ENCODE results near the gene EBLN1.

The EBLN1 gene

DNA sequence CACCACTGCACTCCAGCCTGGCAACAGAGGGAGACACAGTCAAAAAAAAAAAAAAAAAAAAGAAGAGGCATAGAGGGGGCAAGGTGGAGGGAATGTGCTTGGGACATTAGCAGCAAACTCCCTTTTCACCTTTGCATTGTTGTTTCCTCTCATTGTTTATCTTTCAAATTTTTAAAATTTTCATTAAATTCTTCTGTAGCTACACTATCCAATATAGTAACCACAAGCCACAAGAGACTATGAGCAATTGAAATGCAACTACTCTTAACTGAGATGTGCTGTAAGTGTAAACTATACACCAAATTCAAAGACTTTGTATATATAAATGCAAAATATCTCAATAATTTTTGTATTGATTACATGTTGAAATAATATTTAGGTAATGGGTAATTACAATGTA, 43.4 kb downstream of the EBLN1 start:
- H3K36me3 ChIP-seq (ENCODE audit: low read length), result no peaks in the 10 kb centered on the region
- H3K9me3 ChIP-seq (ENCODE audit: insufficient read depth, low read length), result 0 out of 2 replicates have a peak, but pooled peaks cover 4% of the 10 kb centered on the region
- H3K4me2 ChIP-seq (ENCODE audit: low read depth, low read length, poor library complexity, severe bottlenecking), result no peak overlapping the region
- H3K9ac ChIP-seq (ENCODE audit: low read length), result no peak overlapping the region
- no peaks in the 10 kb centered on the region for H3K9me2 ChIP-seq (replicated peaks; ENCODE audit: insufficient read depth, low read length)
- no peaks in the 10 kb centered on the region for H4K20me1 ChIP-seq (ENCODE audit: low read depth, low read length)
- no peak overlapping the region for H2AFZ ChIP-seq (ENCODE audit: low read depth, low read length, severe bottlenecking)
- H3K4me3 ChIP-seq (ENCODE audit: insufficient read depth, low read length, poor library complexity, severe bottlenecking), result no peak overlapping the region
- no peaks in the 10 kb centered on the region for H3F3A ChIP-seq (ENCODE audit: insufficient read depth)
- no peak for TF ChIP-seq EZH2phosphoT487 (conservative IDR thresholded peaks at IDR 0.05; ENCODE audit: low read length)
- TF ChIP-seq, protein P1, sequence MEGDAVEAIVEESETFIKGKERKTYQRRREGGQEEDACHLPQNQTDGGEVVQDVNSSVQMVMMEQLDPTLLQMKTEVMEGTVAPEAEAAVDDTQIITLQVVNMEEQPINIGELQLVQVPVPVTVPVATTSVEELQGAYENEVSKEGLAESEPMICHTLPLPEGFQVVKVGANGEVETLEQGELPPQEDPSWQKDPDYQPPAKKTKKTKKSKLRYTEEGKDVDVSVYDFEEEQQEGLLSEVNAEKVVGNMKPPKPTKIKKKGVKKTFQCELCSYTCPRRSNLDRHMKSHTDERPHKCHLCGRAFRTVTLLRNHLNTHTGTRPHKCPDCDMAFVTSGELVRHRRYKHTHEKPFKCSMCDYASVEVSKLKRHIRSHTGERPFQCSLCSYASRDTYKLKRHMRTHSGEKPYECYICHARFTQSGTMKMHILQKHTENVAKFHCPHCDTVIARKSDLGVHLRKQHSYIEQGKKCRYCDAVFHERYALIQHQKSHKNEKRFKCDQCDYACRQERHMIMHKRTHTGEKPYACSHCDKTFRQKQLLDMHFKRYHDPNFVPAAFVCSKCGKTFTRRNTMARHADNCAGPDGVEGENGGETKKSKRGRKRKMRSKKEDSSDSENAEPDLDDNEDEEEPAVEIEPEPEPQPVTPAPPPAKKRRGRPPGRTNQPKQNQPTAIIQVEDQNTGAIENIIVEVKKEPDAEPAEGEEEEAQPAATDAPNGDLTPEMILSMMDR (IDR thresholded peaks at IDR 0.05; ENCODE audit: insufficient read depth, low read length, poor library complexity, severe bottlenecking), result no peak
- no peaks in the 10 kb centered on the region for H3K79me2 ChIP-seq (ENCODE audit: insufficient read depth, low read length)
- no peaks in the 10 kb centered on the region for H3K27me3 ChIP-seq (ENCODE audit: low read length)
- no peak overlapping the region for H3K27ac ChIP-seq (ENCODE audit: low read depth, low read length)

DNA sequence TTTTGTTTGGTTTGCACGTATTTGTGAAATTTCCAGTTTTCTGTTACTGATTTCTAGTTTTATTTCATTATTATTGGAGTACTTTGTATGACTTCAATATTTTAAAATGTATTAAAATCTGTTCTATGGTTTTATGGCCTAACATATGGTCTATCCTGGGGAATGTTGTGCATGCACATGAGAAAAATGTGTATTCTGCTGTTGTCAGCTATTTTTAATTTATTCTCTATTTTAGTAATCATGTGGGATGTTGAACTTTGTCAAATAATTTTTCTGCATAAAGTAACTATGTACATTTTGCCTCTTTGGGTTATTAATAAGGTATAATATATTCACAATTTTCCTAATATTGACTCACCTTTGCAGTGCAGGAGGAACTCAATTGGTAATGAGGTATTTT, 46.7 kb downstream of the EBLN1 start:
- no peak for TF ChIP-seq EZH2phosphoT487 (conservative IDR thresholded peaks at IDR 0.05; ENCODE audit: low read length)
- TF ChIP-seq, protein P1 (IDR thresholded peaks at IDR 0.05; ENCODE audit: insufficient read depth, low read length, poor library complexity, severe bottlenecking), result no peak
- Histone ChIP-seq H3F3A (ENCODE audit: insufficient read depth) (no peaks in the 10 kb centered on the region), H3K4me2 (ENCODE audit: low read depth, low read length, poor library complexity, severe bottlenecking) (no peak overlapping the region), H3K9me3 (ENCODE audit: insufficient read depth, low read length) (0 out of 2 replicates have a peak, but pooled peaks cover 4% of the 10 kb centered on the region), H3K27ac (ENCODE audit: low read depth, low read length) (no peak overlapping the region), H3K79me2 (ENCODE audit: insufficient read depth, low read length) (no peaks in the 10 kb centered on the region), H3K9me2 (replicated peaks; ENCODE audit: insufficient read depth, low read length) (no peaks in the 10 kb centered on the region), H4K20me1 (ENCODE audit: low read depth, low read length) (no peaks in the 10 kb centered on the region), H3K36me3 (ENCODE audit: low read length) (no peaks in the 10 kb centered on the region), H3K4me3 (ENCODE audit: insufficient read depth, low read length, poor library complexity, severe bottlenecking) (no peak overlapping the region), H3K9ac (ENCODE audit: low read length) (no peak overlapping the region), H2AFZ (ENCODE audit: low read depth, low read length, severe bottlenecking) (no peak overlapping the region), H3K27me3 (ENCODE audit: low read length) (no peaks in the 10 kb centered on the region)

DNA sequence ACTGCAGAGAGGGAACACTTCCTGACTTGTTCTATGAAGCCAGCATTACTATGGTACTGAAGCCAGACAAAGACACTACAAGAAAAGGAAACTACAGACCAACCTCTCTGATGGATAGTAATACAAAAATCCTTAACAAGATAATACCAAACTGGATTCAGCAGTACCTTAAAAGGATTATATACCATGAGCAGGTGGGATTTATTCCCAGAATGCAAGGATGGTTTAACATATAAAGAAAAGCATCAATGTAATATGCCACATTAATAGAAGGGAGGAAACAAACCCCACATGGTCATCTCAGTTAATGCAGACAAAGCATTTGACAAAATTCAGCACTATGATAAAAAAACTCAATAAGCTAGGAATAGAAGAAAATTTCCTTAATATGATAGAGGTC, 47.2 kb downstream of the EBLN1 start:
- no peak overlapping the region for H3K4me3 ChIP-seq (ENCODE audit: insufficient read depth, low read length, poor library complexity, severe bottlenecking)
- no peaks in the 10 kb centered on the region for H3K79me2 ChIP-seq (ENCODE audit: insufficient read depth, low read length)
- no peaks in the 10 kb centered on the region for H4K20me1 ChIP-seq (ENCODE audit: low read depth, low read length)
- no peaks in the 10 kb centered on the region for H3K27me3 ChIP-seq (ENCODE audit: low read length)
- H3K36me3 ChIP-seq (ENCODE audit: low read length), result no peaks in the 10 kb centered on the region
- no peak for TF ChIP-seq EZH2phosphoT487 (conservative IDR thresholded peaks at IDR 0.05; ENCODE audit: low read length)
- TF ChIP-seq, protein P1 (IDR thresholded peaks at IDR 0.05; ENCODE audit: insufficient read depth, low read length, poor library complexity, severe bottlenecking), result no peak
- no peak overlapping the region for H3K9ac ChIP-seq (ENCODE audit: low read length)
- H3F3A ChIP-seq (ENCODE audit: insufficient read depth), result no peaks in the 10 kb centered on the region
- H2AFZ ChIP-seq (ENCODE audit: low read depth, low read length, severe bottlenecking), result no peak overlapping the region
- no peak overlapping the region for H3K4me2 ChIP-seq (ENCODE audit: low read depth, low read length, poor library complexity, severe bottlenecking)
- no peak overlapping the region for H3K27ac ChIP-seq (ENCODE audit: low read depth, low read length)
- no peaks in the 10 kb centered on the region for H3K9me2 ChIP-seq (replicated peaks; ENCODE audit: insufficient read depth, low read length)
- 0 out of 2 replicates have a peak, but pooled peaks cover 4% of the 10 kb centered on the region for H3K9me3 ChIP-seq (ENCODE audit: insufficient read depth, low read length)

Data from SU-DHL-6 (cell line).